Lung microvascular endothelial cell (primary cell): ENCODE measurements around the gene TUSC2. TPM values are rescaled to one million over a fixed set of nuclear protein-coding genes. Genes with fewer than 3 reads are reported as not detected.
"Not testable (repeated sequence)": the region's sequence is repeated elsewhere in the genome, so short reads cannot be mapped to it uniquely, and the experiment has no call there.

ENCODE experiments used
- DNase-seq, 2 donors: peaks; one replicate each; pipeline versions ENCODE4 v3.0.0 to v3.0.0-alpha.2; 2010; ENCODE audit warnings: low read depth in 2 of 2
- total RNA-seq: library from RNA; depleted of rRNA; stranded (reverse); fragments of >200 nt; gene quantifications from 2 replicates; pipeline ENCODE4 v1.2.1, GENCODE V29; 2014

TUSC2 gene
- total RNA-seq, 1 donor from 2014 or later: 22.8 TPM

- DNase-seq: no peak
Measured at GRCh38 chr3:50318615-50319014, 9.4 kb downstream of the TUSC2 start.

DNA sequence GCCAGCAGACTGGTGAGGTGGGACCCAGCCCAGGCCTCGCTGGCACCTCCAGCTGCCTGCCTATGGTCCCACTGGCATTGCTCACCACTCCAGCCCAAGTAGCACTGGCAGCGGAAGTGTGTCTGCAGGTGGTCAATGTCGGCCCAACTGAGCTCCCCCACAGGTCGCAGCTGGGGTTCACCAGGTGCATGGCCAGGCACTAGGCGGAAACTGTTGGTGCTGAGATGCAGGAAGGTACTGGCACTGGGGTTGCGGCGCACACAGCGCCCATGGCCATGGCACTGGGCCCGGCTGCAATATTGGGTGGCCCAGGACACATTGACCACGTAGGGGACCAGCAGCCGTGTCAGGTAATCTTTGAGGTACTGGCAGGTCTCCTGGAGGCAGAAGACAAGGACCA lies 9.9 kb downstream of the TUSC2 start:
- no peak for DNase-seq

- no peak for DNase-seq
Measured at GRCh38 chr3:50317300-50317699, 10.7 kb downstream of the TUSC2 start.

- DNase-seq: peak in 1 of 2 donors; percentile 85
Measured at GRCh38 chr3:50316657-50317242, 11.3 kb downstream of the TUSC2 start.

- no peak for DNase-seq
Measured at GRCh38 chr3:50314816-50315215, 13.2 kb downstream of the TUSC2 start.

GRCh38 chr3:50314342-50314741 lies 13.7 kb downstream of the TUSC2 start:
- no peak for DNase-seq

GRCh38 chr3:50312041-50312440 lies 16.0 kb downstream of the TUSC2 start:
- not testable (repeated sequence) for DNase-seq

DNA sequence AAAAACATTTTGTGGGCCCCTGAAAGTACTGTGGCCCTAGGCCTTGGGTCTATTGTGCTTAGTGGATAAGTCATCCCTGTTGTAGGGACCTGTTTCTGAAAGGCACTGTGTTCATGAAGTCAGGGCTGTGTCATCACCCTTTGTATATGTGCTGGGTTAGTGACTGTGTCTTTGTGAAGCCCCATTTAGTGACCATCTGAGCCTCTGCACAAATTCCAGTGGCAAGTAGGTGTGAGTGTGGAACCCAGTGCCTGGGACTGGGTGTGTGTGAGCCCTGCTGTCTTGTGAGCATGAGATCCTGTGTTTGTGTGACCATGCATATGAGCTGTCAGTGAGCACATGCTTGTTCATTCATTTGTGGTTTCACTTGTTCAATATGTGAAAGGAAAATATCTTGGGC lies 23.4 kb downstream of the TUSC2 start:
- no peak for DNase-seq

GRCh38 chr3:50303013-50303815 lies 24.8 kb downstream of the TUSC2 start, which contains the start of gene HYAL1:
HYAL1 (minus strand) TSS chr3:50303574; CDS start chr3:50302956, 618 bp downstream.
- DNase-seq: peak; percentile 41 to 71

GRCh38 chr3:50302095-50303012 lies 25.7 kb downstream of the TUSC2 start:
- DNase-seq: no peak

- DNase-seq: no peak
Measured at GRCh38 chr3:50300681-50301254, 27.3 kb downstream of the TUSC2 start.

DNA sequence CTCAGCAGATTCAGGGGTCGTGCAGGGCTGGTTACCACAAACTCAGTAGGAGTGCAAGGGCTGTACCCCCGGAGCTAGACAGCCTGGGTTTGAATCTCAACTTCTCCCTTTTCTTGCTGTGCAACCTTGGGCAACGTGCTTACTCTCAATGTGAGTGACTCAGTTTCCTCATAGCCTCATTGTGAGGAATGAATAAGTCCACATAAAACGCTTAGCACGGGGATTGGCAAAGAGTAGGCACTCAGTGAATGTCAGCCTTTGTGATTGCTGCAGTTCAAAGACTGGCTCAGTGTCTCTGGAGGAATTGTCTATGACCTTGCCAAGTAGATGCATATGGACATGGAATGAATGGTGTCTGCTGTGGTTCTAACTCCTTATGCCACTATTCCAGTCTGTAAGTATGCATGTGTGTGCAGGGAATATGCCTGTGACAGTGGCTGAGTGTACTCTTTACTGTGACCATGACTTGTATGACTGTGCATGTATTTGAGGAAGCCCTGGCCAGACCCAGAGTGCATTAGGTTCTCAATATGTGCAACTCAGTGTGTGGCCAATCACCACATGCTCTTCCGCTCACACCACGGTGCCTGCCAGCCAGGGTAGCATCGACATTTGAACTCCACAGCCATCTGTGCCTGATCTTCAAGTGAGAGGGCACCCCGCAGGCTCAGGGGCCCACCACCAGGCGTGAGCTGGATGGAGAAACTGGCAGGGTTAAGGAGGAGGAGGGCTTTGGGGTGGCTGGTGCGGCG lies 27.9 kb downstream of the TUSC2 start:
- DNase-seq: peak; percentile 48 to 73

- no peak for DNase-seq
Measured at GRCh38 chr3:50299638-50299928, 28.4 kb downstream of the TUSC2 start.

DNA sequence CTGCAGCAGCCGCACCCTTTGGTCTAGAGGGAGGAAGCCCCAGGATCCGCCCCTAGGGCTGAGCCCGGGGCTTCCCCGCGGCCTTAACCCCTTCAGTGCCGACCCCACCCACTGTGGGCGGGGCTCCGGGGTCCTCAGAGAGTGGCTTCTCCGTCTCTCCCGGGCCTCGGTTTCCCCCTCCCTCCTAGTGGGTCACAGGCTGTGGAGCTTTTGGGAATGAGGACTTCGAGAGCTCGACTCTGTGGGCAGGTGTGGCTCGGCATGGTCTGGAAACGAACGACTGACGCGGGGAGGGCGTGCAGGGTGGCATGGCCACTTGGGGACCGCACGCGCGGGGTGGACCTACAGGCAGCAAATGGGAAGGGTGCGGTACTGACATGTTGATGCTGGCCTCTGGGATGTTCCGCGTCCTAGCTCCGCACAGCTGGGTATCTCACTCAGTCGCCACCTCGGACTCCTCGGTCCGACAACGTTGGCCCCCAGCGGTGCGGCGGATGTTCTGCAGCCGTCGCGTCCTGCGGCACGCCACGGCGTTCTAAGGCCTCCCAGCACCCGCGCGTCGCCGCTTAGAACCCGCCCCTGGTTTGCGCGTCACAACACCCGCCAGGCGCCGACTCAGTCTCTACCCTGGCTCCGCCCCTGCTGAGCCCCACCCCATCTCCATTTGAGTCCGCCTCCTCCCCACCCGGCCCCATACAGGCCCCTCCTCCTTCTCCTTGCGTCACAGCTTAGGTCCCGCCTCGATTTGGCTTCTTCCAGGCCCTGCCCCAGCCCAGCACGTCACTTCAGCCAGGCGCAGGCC lies 29.0 kb downstream of the TUSC2 start, which contains the start of the genes HYAL3 and NAA80:
Gene HYAL3 (minus strand): TSS at position 570 of the 802 bp plus-strand sequence. CDS start 3,803 bp downstream, outside the sequence.
Gene NAA80 (minus strand): TSS at position 570 of the 802 bp plus-strand sequence. CDS start 1,942 bp downstream, outside the sequence.
- peak; percentile 100 for DNase-seq

DNA sequence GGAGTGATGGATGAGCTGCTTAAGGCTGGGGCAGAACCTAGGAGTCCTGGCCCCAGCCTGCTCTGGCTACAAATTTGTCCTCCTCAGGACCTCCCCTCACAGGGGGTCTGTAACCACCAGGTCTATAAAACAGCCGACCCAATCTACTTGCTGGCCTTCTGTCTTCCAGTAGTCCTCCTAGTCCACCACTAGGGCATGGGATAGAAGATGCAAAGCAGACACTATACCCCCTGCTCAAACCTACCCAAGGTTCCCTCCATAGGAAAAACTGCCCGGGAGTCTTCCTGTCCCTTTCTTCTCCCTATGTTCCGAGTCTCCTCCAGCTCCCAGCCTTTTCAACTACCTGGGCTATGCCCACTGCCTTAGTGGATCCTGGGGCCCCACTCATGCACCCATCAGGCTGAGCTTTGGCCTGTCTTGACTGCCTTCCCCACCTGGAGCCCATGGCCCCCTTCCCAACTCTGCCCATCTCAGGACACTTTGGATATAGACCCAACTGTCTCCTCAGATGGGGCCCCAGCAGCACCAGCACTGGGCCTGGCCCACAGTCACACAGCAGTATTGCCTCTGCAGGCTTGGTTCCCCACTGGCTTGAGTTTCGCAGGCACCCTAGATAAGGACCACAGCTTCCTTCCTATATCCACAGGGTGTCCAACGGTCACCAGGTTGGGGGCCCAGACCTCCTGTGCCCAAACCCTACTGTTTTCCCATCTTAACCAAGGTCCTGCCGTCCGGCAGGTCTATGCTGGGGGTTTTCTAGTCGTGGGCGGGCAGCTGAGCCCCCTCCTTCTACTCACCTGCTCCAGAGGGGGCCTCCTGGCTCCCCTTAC lies 29.9 kb downstream of the TUSC2 start:
- DNase-seq: no peak

GRCh38 chr3:50297384-50297775 lies 30.6 kb downstream of the TUSC2 start:
- no peak for DNase-seq

GRCh38 chr3:50296721-50297383 lies 31.2 kb downstream of the TUSC2 start:
- DNase-seq: no peak
